HG03025 (cell line): ENCODE results near the gene CTSL.
"Not testable (repeated sequence)": the region's sequence is repeated elsewhere in the genome, so short reads cannot be mapped to it uniquely, and the experiment has no call there.

Source experiments
- ATAC-seq: cut with Tn5 transposase; IDR thresholded peaks from one replicate; pipeline ENCODE4 v1.9.1; 2021; ENCODE audit warnings: mild to moderate bottlenecking, moderate library complexity; ENCODE audit not compliant: unreplicated experiment, low FRiP score

Gene CTSL

DNA sequence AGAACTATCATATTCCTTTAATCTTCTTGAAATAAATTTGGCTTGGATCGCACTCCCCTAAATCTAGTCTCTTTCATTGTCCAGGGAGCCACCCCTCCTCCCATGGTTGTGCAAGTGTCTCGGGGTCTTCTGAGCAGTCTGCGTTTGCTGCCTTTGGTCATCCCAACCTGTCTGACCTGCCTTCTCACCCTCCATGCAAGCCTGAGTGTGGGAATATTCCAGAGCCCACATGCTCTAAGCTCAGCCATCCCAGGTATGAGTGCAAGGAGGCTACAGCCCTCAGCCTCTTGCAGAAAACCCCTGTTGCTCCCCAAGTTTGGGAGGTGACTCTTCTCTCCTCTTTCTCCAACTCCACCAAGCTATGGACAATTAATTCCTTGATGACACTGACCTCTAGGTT lies 7.7 kb upstream of the CTSL start:
- ATAC-seq, result no peak

DNA sequence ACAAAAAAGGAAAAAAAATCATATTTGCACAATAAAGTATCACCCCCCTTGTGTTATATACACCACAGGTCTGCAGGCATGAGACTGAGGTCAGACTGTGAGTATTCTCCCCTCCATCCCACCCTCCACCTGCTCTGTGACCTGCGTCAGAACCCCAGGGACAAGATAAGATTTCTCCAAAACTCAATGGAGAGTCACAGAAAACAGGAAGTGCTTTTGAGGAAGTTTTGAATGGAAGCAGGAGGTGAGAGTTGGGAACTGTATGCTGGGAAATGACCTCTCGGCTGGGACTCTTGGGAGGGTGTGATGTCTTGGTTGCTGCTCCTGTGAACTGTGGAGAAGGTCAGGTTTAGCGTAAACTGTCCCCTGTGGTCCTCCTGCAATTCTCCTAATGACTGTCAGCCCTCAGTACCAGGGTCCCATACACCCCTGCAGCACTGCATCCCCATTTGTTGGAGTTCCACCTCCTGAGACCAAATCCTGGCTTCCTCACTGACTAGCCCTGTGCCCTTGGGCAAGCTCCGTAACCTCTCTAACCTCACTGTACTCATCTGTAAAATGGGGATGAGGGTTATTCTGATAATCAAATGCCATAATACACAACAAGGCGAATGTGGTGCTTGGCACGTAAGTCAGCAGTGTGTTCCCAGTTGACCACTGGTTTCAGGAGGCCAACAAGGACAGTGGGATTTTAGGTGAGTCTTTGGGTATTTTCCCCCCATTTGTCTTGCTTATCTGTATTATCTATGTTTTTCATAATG lies 6.9 kb upstream of the CTSL start:
- no peak for ATAC-seq

DNA sequence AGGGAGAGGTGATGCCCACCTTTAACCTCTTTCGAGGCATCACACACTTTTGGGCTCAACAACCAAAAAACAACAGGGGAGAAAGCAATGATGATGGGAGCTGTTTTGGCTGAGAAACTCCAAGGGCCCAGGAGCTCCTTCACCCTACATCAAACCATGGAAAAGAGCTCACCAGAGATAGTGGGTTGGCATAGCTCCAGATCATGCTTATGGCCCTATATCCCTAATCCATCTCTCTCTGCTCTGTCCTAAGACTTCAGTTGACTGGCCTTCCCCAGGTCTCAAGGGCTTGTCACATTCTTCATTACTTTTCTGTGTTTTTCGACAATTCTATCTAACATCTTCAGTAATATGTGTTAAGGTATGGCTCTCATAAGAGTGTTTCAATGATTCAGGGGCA lies 5.7 kb upstream of the CTSL start:
- no peak for ATAC-seq

DNA sequence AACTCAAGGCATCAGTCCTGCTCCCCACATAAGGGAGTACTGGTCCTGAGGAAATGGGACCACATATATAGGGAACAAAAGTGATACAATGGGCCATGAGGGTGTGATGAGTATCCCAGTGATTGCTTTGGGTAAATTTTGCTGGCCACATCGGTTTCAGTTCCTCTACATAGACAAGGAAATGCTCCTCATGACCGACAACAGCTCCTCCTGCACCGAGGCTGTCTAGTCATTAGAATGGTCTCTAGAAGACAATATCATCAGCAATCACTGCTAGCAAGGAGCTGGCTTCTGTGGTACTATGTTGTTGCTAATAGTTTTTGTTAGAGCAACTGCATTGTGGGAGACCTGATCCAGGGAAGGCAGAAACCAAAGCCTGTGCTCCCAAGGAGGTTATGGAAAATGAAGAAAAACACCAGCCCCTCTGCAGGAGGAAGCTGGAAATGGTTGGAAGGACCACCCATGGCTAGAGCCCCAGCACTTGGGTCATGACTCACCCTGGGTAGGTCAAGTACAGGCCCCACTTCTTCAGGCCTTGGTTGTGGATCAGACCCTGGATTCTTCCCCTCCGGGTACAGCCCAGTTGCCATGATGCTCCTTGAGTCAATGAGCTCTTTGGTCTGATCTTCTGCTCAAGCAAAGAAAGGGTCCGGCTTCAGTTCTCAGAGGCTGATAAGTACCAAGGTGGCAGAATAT lies 3.4 kb upstream of the CTSL start:
- no peak for ATAC-seq

DNA sequence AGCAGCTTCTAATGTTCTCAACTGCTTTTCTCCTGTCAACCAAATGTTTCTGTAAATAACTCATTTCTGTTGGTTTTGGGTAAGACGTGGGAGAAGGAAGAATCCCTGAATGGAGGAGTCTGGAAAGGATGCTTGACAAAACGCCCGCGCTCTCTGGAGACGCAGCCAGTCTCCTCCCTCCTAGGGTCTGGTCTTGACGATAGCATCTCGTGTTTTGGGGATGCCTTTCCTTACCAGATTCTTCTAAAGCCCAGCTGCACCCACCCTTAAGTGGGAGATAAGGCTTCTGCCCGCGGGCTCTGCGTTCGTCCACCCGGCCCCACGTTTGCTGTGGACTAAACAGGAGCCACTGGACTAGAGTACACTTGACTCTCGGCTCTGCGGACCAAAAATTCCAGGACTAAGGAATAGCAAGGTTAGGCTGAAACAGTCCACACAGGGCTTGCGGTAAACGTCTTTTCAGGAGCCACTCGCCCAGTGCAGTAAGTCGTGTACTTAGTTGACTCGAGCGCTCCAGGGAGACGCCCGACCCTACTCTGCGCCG lies 491 bp upstream of the CTSL start:
- no peak for ATAC-seq

DNA sequence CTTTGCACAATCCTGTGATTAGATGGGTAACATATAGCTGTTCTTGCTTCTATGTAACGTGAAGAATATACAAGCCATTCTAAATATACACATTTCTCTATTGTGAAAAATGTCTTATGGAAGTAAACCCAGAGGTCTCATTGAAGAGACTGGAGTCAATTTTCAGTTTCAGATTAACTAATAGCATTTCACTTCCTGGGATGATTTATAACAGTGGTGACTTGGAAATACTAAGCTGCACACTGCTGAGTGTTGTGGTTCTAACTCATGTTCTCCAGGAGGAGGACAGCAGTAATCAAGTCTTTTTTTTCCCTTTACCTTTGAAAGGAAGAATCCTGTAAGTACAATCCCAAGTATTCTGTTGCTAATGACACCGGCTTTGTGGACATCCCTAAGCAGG lies 3.3 kb downstream of the CTSL start:
- ATAC-seq, result no peak

DNA sequence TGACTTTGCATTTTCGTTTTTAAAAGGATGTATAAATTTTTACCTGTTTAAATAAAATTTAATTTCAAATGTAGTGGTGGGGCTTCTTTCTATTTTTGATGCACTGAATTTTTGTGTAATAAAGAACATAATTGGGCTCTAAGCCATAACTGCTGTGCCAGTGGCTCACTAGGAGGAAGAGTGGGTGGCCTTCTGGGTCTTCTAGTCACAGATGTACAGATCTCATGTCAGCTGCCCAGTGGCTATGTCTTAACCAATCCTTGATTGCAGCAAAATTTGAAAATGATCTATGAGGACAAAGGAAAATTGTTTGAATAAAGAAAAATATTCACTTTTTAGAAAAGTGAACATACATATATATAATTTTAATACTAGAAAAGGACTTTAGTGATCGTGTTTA lies 5.4 kb downstream of the CTSL start:
- no peak for ATAC-seq

DNA sequence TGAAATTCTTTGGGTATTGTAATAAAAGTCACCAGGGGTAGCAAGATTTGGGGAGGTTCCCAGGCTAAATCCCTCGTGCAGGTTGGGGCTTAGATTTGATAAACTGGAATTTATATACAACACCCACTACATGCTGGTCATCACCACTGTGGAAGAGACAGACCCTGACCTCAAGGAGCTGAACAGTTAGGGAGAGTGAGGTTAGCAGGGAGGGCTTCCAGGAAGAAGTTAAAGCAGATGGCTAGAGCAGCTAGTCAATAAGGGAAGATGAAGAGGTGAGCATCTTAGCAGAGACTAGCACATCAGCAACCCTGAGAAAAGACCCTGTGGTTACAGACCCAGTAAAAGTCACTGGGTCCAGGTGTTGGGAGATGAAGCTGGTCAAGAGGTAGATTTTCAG lies 6.4 kb downstream of the CTSL start:
- no peak for ATAC-seq

DNA sequence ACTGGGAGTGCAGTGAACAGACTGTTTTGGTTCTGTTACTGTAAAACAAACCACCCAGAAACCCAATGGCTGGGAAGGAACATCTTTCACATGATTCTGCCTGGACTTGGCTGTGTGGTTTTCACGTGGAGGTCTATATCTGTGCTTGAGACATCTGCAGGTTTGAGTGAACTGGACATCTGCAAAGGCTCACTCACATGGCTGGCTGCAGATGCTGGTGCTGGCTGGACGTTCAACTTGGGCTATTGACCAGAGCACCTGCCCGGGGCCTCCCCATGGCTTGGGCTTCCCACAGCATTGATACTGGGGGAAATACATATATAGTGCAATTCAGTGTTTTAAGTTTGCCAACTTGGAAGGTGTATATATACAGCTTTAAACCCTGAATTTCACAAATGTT lies 6.8 kb downstream of the CTSL start:
- ATAC-seq, result no peak

DNA sequence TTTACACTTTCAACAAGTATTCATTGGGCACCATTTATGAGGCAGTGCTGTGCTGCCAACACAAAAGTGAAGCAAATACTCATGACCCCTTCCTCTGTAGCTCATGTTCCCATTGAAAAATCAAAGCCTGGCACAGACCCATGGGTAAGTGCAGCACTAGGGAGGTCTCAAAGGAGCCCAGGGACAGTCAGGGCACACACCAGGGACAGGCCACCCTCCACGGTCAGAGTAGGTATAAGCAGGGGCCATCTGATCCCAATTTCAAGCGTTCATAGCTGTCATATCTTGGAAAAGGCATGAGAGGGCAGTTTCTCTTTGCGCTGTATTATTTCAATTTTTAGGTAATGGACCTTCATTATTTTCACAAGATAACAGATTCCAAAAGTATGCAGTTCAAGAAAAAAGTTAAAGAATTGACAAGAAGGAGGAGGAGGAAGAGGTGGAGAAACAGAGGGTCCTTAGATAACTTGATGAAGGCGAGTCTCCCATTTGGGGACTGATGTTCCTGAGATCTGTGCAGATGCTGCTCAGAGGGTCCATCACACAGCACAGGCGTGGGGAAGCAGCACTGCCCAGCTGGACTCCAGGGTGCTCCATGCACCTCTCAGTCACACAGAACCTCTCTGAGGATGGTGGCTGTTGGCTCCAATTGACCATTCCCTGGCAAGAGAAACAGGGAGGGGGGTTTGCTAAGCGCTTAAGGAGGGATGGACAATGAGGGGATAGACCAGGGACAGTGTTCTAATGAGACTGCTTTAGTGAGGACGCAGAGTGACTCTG lies 7.5 kb downstream of the CTSL start:
- ATAC-seq, result no peak

DNA sequence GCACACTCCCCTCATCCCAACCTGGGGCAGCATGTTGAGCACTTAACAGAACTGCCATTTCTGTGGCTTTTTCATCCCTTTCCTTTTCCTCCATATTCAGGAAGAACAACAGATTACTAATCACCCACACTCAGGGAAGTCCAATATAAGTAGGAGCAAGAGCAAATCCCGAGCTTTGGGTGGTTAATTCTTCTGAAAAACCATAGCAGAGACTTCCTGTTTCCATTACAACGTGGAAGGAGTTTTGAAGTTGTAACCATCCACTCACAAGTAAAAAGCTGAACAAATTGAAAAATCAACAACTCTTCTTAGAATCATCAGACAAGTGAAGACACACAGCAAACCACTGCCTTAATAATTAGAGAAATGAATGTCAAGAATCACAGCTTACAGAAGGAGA lies 8.2 kb downstream of the CTSL start:
- no peak for ATAC-seq

DNA sequence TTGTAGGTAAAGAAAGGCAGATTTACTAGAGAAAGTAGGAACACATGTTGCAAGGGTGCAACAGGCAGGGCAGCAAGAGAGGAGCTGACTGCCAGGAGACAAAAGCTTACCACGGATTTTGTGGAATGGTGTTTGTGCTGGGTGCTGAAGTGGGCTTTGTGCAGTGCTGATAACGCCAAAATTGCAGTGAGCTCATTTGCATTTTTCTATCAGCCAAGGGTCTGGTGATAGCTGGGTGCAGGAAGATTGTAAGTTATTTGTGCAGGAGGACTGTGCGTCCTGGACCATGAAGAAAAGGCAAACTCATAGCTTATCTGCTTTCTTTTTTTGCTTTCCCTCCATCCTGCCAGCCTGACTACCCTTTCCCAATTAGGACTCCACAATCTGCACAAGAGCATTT lies 13.6 kb downstream of the CTSL start:
- ATAC-seq, result no peak

DNA sequence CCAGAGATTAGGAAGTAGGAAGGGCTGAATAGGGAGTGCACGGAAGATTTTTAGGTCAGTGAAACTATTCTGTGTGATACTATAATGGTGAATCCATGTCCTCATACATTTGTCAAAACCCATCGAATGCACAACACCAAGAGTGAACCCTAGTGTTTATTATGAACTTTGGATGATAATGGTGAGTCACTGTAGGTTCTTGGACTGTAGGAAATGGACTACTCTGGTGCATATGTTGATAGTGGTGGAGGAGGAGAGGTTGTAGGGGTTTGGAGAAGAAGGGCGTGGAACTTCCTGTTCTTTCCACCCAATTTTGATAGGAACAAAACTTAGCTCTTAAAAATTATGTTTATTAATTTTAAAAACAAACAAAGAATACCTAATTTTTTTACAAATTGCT lies 14.3 kb downstream of the CTSL start:
- ATAC-seq, result no peak

DNA sequence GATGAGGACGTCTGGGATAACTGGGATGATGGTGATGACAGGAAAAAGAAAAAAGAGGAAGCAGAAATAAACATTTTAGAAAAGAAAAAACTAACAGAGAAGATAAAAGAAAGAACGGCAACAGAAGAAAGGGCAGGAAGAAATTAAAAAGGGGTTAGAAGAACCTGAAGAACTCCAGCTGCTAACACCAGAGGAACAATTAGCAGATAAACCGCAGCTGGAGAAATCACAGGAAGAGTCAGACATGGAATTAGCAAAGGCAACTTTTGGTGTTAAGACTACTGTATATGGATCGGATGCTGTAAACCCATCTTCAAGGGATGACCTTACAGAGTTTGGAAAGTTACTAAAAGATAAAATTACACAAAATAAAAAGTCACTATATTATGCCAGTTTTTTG lies 15.4 kb downstream of the CTSL start:
- ATAC-seq, result no peak

DNA sequence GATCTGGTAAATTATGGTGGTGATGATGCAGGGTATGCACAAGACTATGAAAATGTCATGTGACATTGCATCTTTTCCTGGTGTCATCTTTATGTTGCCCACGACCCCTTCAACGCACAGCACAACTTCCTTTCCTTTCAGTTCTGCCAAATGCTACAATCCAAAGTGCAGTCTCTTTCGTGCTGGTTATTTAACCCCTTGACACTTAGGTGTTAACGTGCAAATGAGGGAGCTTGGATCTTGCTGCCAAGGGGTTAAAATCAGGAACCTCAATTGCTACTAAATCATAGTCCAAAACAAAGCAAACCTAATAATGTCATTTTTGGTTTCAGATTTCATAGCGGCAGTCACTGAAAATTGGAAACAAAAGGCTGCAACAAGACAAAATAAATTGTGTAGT lies 16.0 kb downstream of the CTSL start:
- ATAC-seq, result no peak

DNA sequence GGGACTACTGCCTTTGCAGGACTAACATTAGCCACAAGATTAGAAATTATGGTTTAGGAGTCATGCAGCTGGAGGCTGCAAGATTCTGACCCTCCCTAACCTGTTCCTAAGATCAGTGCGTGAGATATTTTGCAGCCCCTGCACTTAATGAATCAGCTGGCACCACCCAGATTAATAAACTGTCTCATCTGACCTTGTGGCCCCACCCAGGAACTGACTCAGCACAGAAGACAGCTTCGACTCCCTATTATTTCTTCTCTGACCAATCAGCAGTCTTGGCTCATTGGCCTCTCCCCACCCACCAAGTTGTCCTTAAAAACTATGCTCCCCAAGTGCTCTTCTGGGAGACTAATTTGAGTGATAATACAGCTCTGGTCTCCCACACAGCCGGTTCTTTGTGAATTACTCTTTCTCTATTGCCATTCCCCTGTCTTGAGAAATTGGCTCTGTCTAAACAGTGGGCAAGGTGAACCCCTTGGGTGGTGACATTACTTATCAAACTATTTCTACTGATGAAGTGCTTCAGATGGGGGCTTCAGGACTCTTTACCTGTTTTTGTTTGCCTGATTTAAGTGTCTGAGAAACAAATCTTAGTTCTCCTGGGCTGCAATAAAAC lies 17.0 kb downstream of the CTSL start:
- no peak for ATAC-seq

DNA sequence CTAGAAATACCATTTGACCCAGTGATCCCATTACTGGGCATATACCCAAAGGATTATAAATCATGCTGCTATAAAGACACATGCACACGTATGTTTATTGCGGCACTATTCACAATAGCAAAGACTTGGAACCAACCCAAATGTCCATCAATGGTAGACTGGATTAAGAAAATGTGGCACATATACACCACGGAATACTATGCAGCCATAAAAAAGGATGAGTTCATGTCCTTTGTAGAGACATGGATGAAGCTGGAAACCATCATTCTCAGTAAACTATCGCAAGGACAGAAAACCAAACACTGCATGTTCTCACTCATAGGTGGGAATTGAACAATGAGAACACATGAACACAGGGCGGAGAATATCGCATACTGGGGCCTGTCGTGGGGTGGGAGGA lies 18.3 kb downstream of the CTSL start:
- not testable (repeated sequence) for ATAC-seq

DNA sequence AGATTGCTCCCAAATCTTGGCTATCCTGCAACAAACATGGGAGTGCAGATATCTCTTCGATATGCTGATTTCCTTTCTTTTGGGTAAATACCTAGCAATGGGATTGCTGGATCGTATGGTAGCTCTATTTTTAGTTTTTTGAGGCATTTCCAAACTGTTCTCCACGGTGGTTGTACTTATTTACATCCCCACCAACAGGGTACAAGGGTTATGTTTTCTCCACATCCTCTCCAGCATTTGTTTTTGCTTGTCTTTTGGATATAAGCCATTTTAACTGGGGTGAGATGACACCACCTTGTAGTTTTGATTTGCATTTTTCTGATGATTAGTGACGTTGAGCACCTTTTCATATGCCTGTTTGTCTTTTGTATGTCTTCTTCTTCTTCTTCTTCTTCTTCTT lies 20.3 kb downstream of the CTSL start:
- ATAC-seq, result no peak

DNA sequence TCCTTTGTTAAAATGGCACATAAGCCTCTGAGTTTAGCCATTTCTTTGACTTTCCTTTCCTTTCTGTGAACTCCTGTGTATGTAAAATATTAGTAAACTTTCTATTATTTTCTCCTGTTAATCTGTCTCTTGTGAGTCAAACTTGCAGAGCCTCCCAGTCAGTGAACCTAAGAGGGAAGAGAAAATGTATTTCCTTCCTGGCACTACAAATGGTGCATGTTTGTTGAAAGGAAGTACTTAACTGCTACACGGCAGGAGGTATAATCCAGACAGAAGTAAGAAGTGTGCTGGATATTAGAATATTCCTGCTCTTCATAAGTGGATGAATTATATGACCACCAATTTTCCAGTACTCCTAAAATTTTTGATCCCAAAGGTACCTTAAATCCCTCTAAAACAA lies 23.0 kb downstream of the CTSL start:
- no peak for ATAC-seq

DNA sequence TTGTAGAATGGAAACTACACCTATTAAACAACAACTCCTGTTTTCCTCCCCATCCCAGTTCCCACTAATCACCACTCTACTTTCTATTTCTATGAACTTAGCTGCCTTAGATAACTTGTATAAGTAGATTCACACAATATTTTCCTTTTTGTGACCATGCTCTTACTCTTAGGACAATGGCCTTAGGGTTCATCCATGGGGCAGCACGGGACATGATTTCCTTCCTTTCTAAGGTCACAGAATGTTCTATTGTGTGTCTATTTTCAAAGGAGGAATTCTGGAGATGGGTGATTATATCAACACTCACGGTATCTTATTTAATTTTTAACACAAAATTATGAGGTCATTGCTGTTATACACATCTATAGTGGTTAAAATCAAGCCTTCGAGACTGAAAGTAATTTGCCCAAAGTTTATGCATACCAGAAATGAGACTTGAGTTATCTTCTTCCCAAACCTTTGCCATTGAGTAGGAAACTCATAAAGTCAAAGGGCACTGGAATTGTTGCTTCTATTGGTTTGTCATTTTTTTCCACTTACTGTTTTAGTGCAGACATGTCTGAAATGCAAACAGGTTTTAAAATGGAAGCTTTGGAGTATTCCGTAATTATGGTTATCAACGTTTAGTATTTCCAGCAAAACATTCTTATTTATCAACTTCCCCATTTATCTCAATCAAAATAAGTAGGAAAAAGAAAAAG lies 23.6 kb downstream of the CTSL start:
- ATAC-seq, result no peak
